ENCODE results near the gene CRIP2.

The CRIP2 gene

GRCh38 chr14:105436402-105436801 is 38.2 kb upstream of the CRIP2 start:
- H3K4me3 ChIP-seq (ENCODE audit: low read depth, low read length): no peak overlapping the region
- DNase-seq (ENCODE audit: low read depth, low spot score): no peak
- POLR2A ChIA-PET: no interaction called here
- CTCF ChIA-PET: interaction anchor here (1.0 to 5.1 kb wide), 4 partner anchors 12 to 47 kb away, joined by 3 to 32 read pairs (median 8); no protein-coding TSS in a partner anchor
- no peak for TF ChIP-seq CTCF (IDR thresholded peaks at IDR 0.05; ENCODE audit: insufficient read depth, low read length, missing control alignments)

- TF ChIP-seq CTCF (IDR thresholded peaks at IDR 0.05; ENCODE audit: insufficient read depth, low read length, missing control alignments): no peak
- ChIA-PET CTCF (interaction anchor here (1.0 to 3.0 kb wide), 3 partner anchors 11 to 26 kb away, joined by 3 to 14 read pairs (median 11); no protein-coding TSS in a partner anchor), POLR2A (no interaction called here)
- no peak overlapping the region for H3K4me3 ChIP-seq (ENCODE audit: low read depth, low read length)
- no peak for DNase-seq (ENCODE audit: low read depth, low spot score)
These were observed 37.5 kb upstream of the CRIP2 start for GRCh38 chr14:105436891-105437722.

GRCh38 chr14:105437723-105438500 is 36.7 kb upstream of the CRIP2 start:
- CTCF ChIA-PET: interaction anchor here (1.0 to 3.0 kb wide), 2 partner anchors 10 to 43 kb away, joined by 3 to 11 read pairs; no protein-coding TSS in a partner anchor
- DNase-seq (ENCODE audit: low read depth, low spot score): no peak
- TF ChIP-seq CTCF (IDR thresholded peaks at IDR 0.05; ENCODE audit: insufficient read depth, low read length, missing control alignments): no peak
- H3K4me3 ChIP-seq (ENCODE audit: low read depth, low read length): no peak overlapping the region
- POLR2A ChIA-PET: no interaction called here

GRCh38 chr14:105439179-105439578 is 35.4 kb upstream of the CRIP2 start:
- CTCF ChIA-PET: interaction anchor here (3.0 kb wide), 1 partner anchor 9 kb away, joined by 11 read pairs; no protein-coding TSS in a partner anchor
- no peak for DNase-seq (ENCODE audit: low read depth, low spot score)
- TF ChIP-seq CTCF (IDR thresholded peaks at IDR 0.05; ENCODE audit: insufficient read depth, low read length, missing control alignments): no peak
- H3K4me3 ChIP-seq (ENCODE audit: low read depth, low read length): no peak overlapping the region
- POLR2A ChIA-PET: no interaction called here

- TF ChIP-seq CTCF (IDR thresholded peaks at IDR 0.05; ENCODE audit: insufficient read depth, low read length, missing control alignments): no peak
- H3K4me3 ChIP-seq (ENCODE audit: low read depth, low read length): no peak overlapping the region
- POLR2A ChIA-PET: no interaction called here
- CTCF ChIA-PET: interaction anchor here (3.0 kb wide), 1 partner anchor 8 kb away, joined by 11 read pairs; no protein-coding TSS in a partner anchor
- DNase-seq (ENCODE audit: low read depth, low spot score): no peak
These were observed 34.7 kb upstream of the CRIP2 start for GRCh38 chr14:105439710-105440553.
